Measurements from ENCODE around the gene HMGB4.

GRCh38 chr1:33824321-33824720 is 39.6 kb upstream of the HMGB4 start:
- TF ChIP-seq CTCF (IDR thresholded peaks at IDR 0.05) (no peak), POLR2A (IDR thresholded peaks at IDR 0.05) (no peak)

Measured in testis (tissue), 2 donors.